ENCODE data around the gene NTRK3.

NTRK3 gene

DNA sequence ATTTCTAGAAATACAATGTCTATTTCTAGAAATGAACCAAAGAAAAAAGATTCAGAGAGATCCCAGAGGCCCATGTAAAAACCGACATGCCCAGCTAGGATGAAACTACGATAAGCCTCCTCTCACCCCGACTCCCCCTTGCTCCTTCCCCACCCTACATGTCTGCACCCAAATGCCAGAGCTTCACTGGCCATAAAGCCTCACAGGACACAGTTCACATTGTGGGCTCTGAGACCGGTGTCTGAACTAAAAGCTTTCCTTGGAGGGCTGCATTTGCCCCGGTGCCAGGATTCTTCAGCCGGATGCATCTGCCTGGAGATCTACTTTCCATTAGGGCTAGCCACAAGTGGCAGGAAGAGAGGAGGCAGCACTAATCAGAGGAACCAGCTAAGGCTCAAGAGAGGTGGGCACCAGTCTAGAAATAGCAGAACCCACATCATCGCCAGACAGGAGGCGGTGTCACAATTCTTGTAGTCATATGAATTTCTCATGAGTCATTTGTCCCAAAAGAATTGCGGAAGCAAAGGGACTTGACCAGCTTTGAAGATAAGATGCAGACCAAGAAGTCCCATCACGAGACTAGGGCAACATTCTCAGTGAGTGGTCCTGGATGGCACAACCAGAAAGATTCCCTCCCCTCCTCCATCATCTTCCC is 353.6 kb downstream of the NTRK3 start:
- TF ChIP-seq, protein P1, sequence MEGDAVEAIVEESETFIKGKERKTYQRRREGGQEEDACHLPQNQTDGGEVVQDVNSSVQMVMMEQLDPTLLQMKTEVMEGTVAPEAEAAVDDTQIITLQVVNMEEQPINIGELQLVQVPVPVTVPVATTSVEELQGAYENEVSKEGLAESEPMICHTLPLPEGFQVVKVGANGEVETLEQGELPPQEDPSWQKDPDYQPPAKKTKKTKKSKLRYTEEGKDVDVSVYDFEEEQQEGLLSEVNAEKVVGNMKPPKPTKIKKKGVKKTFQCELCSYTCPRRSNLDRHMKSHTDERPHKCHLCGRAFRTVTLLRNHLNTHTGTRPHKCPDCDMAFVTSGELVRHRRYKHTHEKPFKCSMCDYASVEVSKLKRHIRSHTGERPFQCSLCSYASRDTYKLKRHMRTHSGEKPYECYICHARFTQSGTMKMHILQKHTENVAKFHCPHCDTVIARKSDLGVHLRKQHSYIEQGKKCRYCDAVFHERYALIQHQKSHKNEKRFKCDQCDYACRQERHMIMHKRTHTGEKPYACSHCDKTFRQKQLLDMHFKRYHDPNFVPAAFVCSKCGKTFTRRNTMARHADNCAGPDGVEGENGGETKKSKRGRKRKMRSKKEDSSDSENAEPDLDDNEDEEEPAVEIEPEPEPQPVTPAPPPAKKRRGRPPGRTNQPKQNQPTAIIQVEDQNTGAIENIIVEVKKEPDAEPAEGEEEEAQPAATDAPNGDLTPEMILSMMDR (IDR thresholded peaks at IDR 0.05; ENCODE audit: low read depth, low read length), result no peak
- no peak for DNase-seq (ENCODE audit: extremely low read depth, low read depth)

DNA sequence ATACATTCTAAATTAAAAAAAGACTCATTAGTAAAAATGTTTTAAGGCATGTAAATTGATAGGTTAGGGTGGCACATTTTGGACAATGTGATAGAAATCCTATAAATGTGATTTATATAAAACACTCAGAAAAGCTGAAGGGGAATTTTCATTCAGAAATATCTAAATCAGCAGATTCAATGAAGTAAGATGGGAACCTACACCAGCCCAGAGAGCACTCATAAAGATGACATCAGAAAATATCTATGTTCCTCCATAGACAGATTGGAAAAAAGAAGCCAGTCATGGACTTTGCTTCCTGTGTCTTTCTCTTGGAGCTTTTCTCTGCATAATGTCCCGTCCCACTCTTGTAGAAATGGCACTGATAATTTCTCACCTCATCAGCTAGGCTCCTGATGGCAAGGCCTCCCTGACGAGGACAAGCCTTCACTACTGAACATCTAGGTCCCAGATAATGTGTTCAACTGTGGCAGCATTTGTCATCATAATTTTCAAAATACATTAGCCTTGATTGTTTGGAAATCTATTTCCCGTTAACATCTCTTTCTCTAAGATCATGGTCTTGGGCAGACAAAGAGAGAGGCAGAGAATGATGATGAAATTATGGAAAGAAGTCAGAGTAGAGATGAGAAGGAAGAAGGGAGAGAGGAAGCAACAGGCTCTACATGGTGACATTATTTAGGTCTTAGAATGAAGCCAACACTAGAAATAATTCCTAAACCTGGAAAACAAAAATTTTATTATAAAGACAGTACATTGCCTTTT is 354.4 kb downstream of the NTRK3 start:
- TF ChIP-seq, protein P1 (IDR thresholded peaks at IDR 0.05; ENCODE audit: low read depth, low read length), result no peak
- DNase-seq (ENCODE audit: extremely low read depth, low read depth), result no peak

DNA sequence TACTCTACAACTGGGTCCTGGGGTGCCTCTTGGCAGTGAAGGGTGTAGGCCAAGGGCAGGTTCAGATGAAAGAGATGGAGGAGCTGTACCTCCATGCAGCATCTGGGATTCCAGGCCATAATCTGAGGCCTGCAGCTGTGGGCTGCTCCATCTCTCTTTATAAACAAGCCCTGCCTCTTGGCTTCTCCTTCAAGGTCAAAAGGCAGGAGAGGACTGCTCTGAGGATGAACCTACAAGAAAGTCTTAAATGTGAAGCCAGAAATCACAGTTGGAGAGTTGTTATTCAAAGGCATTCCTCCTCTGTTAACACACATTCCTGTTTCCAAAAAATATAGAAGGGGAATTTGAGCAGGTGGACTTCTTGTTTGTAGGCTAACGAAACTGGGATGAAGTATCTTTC is 355.5 kb downstream of the NTRK3 start:
- DNase-seq (ENCODE audit: extremely low read depth, low read depth), result no peak
- TF ChIP-seq, protein P1 (IDR thresholded peaks at IDR 0.05; ENCODE audit: low read depth, low read length), result no peak

DNA sequence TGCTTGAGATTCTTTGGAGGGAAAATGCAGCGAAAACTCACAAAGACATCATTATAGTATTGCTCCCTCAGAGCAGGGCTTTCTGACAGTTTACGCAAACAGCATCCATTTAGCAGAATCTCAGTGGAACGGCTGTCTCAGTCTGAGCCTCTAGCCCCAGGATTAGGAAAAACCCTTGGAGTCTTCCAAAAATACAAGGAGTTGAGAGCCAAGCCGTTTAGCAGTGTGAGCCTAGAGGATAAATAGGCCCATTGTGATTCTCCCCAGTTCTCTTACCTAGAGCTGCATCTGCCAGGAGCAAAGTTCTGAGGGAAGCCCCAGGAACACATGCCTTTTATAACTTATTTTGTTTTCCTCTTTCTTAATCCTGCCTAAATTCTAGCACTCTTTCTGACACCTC is 359.6 kb downstream of the NTRK3 start:
- DNase-seq (ENCODE audit: extremely low read depth, low read depth), result no peak
- TF ChIP-seq, protein P1 (IDR thresholded peaks at IDR 0.05; ENCODE audit: low read depth, low read length), result no peak

DNA sequence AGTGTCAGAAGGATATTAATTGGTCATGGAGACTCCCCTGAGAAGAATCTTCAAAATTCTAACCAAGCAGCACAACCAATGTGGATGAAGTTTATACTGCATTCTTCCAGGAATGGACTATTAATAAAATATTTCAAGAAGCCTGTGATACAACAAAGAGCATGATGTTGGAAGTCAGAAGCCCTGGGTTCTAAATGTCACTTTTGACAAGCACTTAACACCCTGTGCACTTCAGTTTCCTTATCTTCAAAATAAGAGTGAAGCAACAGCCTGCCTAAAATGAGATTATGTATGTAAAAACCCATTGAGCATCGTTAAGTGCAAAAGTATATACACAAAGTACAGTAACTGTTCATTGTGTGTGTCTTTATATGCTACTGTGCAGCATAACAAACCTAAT is 369.4 kb downstream of the NTRK3 start:
- no peak for DNase-seq (ENCODE audit: extremely low read depth, low read depth)
- TF ChIP-seq, protein P1 (IDR thresholded peaks at IDR 0.05; ENCODE audit: low read depth, low read length), result no peak

DNA sequence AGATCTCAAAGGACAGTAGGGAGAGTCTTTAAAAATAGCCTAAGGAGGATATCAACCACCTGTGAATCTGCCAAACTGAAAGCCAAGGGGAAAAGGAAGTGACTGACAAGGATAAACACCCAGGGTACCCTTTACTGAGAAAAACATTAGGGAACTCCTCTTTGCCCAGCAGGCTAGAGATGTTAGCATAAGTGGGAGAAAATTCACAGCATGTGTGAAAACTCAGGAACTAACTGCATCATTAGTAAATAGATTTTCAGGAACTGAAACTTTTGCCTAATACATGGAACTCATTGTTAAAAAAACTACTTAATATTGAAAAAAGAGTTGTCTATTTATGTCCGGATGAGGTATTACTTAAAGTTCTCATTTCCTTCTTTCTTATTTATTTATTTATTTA is 375.5 kb downstream of the NTRK3 start:
- TF ChIP-seq, protein P1 (IDR thresholded peaks at IDR 0.05; ENCODE audit: low read depth, low read length), result no peak
- DNase-seq (ENCODE audit: extremely low read depth, low read depth), result no peak

DNA sequence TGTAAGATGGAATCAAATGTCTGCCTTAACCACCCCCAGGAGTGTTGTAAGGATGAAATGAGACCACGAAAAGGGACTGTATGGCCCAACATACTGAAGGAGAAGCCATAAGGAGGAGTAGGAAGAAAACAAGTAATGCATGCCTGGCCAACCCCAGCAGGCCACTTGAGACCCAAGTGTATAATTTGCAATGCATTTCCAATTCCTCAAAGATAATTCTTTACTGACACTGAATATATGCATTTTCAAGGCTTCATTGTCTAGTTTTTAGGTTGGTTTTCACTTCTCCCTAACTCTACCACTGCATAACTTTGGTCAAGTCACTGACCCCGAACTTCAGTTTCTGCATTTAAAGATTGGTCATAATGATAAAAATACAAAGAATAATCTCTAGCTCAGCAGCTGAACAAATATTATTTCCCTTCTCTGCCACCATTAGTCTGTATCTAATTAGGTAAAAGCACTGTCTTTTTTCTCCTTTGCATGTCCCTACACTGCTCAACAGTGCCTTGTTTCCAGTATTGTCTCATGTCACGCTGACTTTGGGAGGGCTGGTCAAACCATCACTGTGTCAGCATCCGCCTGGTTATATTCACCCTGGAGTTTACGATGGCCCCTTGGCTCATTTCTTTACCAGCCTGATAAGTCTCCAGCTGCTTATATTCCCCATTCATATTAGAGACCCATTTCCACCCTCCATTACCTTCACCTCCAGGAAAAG is 378.6 kb downstream of the NTRK3 start:
- TF ChIP-seq, protein P1 (IDR thresholded peaks at IDR 0.05; ENCODE audit: low read depth, low read length), result no peak
- no peak for DNase-seq (ENCODE audit: extremely low read depth, low read depth)

Data from AG09319 (cell line).